Measurements from ENCODE around the gene CNST.
"Not testable (repeated sequence)": the region's sequence is repeated elsewhere in the genome, so short reads cannot be mapped to it uniquely, and the experiment has no call there.

Gene CNST

DNA sequence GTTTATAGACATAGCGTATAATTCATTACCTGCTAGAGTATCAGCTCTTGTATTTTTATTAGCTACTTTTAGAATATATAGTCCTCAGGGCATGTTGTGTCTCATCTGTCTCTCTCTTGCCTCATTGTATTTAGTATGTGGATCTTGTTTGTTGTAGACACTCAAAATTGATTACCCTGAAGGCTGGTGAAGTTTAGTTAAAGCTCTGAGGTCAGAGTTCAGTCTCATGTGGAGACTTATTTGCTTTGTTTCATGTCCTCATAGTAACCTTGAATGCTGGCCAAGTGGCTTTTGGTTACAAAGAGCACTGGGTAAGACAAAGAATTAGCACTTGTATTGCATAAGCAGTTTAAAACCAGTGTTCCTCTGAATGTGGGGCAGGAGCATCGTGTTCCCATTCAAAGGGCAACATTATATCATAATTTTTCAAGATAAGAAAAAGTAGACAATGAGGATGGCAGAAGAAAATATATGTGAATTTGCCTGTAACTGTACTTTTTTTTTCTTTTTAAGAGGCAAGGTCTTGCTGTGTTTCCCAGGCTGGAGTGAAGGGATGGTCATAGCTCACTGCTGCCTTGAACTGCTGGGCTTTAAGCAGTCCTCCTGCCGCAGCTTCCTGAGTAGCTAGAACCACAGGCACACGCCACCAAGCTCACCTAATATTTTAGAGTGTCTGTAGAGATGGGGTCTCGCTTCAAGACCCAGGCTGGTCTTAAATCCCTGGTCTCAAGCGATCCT is 17.4 kb downstream of the CNST start:
- no peak for DNase-seq

GRCh38 chr1:246587032-246587431 is 20.8 kb downstream of the CNST start:
- no peak for DNase-seq

GRCh38 chr1:246587606-246588005 is 21.4 kb downstream of the CNST start:
- DNase-seq: no peak

- no peak for DNase-seq
Observed at GRCh38 chr1:246588159-246588721, 22.0 kb downstream of the CNST start.

DNA sequence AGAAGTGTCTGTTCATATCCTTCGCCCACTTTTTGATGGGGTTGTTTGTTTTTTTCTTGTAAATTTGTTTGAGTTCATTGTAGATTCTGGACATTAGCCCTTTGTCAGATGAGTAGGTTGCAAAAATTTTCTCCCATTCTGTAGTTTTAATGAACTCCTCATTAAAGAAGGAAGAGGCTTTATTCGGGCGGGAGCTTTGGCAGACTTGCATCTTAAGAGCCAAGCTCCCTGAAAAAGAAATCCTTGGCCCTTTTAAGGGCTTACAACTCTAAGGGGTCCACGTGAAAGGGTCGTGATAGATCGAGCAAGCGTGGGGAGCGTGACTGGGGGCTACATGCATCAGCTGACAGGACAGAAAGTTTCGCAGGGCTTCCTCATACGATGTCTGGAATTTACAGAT is 23.7 kb downstream of the CNST start:
- DNase-seq: not testable (repeated sequence)

DNA sequence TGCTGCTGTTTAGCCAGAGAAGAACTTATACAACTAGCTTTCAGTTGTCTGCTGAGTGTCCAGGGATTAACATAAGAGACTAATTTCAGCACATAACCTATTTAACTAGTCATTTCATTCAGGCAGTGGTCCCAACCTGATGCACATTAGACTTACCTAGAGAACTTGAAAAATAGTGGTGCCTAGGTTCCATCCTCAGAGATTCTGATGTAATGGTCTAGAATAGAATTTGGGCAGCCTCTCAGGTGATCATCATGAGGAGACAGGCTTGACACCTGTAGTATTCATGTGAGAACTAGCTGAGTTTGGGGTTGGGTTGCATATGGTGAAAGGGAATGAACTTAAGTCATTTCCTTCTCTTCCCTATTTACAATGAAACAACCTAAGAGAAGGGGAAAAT is 24.8 kb downstream of the CNST start:
- DNase-seq: no peak

DNA sequence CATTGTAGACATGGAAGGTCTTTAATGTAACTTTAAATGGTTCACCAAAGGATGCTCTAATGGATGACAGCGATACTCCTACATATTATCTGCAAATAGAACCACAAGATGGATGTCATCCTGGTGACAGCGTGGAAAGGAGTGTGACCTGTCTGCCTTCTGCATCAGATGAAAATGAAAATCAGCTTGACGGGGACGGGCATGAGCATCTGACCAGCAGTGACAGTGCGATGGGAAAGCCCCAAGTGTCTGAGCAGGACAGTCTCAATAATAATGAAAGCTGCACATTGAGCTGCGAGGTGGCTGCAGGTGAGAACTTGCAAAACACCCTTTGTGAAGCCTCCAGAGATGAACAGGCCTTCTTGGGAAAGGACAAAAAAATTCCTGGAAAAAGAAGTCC is 25.2 kb downstream of the CNST start:
- no peak for DNase-seq

DNA sequence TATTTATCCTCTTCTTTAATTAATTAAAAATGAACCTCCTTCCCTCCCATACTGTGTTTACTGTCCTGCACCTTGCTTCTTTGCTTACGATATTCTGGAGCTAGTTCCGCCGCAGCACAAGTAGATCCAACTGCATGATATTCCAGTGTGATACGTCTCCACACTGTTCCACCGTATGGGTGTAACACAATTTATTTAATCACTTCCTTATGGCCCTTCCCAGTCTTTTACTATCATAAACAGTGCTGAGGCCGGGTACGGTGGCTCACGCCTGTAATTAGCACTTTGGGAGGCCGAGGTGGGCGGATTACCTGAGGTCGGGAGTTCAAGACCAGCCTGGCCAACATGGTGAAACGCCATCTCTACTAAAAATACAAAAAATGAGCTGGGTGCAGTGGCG is 25.7 kb downstream of the CNST start:
- DNase-seq: no peak

DNA sequence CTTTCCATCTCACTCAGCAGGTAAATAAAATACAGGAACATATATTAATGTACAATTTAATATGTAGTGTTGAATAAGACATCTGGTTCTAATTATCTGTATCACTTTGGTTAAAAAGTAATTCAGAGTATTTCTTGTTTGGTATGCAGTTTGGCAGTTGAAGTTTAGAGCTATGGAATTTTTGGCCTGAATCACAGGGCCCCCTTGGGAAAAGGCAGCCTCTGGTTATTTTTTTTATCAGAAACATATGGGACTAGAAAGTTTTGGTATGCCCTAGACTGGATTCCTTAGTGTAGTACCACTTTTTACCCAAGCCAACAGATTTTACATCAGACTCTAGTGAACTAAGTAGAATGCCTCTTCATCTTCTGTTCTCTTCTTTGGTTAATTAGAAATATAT is 26.4 kb downstream of the CNST start:
- no peak for DNase-seq

GRCh38 chr1:246595146-246595545 is 28.9 kb downstream of the CNST start:
- DNase-seq: no peak

DNA sequence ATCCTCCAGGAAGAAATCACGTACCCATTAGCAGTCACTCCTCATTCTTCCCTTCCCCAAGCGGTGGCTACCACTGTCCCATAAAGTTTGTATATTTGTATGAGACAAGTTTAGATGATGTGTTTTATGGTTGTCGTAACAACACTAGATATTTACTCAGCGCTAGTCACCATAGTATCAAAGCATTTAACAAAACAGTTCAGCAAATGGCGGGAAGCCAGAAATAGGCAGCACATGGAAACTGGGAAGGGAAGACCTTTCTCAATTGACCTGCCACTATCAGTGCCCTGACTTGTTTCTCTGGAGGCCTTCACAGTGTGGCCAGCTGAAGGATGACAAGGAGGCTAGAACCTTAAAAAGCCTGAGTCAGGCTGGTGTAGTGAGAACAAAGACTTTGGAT is 31.1 kb downstream of the CNST start:
- DNase-seq: peak; percentile 42

GRCh38 chr1:246597971-246598370 is 31.7 kb downstream of the CNST start:
- no peak for DNase-seq

- no peak for DNase-seq
Observed at GRCh38 chr1:246599315-246599714, 33.1 kb downstream of the CNST start.

DNA sequence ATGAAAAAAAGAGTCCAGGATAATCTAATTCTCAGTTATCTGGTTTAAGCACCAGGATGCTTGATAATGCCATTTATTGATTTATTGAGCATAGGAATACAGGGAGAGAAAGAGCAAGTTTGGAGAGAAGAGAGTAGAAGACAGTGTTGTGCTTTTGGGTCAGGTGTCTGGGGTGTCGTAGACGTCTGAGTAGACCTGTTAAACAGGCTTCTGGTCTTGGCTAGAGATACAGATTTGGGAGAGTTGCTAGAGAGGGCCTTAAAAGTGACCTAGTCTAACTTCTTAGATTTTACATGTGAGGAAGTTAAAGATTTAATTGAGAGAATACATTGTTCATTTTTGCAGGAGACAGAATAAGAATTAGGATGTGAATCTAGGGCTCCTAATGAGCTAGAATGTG is 34.3 kb downstream of the CNST start:
- no peak for DNase-seq

GRCh38 chr1:246602194-246602593 is 35.9 kb downstream of the CNST start:
- no peak for DNase-seq

- not testable (repeated sequence) for DNase-seq
Observed at GRCh38 chr1:246605231-246605630, 39.0 kb downstream of the CNST start.

DNA sequence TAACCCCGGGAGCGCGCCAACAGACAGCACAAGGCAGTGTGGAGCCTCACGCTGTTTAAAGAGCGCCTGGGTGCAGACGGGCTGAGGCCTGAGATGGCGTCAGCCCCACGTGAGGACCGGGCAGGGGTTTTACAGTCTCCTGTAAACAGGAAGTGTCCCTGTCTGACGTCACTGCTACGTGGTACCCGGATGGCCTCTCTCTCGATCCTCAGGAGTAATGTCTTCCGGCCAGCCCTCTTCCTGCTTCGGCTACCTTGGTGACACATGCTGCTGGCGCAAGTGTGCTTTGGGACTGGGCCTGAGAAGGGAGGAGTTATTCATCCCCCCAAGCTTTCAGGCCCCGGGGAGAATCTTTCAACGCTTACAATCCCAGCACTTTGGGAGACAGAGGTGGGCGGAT is 41.2 kb downstream of the CNST start:
- DNase-seq: no peak

GRCh38 chr1:246608616-246609376 is 42.5 kb downstream of the CNST start:
- peak; percentile 52 for DNase-seq

GRCh38 chr1:246609632-246610031 is 43.4 kb downstream of the CNST start:
- no peak for DNase-seq

DNA sequence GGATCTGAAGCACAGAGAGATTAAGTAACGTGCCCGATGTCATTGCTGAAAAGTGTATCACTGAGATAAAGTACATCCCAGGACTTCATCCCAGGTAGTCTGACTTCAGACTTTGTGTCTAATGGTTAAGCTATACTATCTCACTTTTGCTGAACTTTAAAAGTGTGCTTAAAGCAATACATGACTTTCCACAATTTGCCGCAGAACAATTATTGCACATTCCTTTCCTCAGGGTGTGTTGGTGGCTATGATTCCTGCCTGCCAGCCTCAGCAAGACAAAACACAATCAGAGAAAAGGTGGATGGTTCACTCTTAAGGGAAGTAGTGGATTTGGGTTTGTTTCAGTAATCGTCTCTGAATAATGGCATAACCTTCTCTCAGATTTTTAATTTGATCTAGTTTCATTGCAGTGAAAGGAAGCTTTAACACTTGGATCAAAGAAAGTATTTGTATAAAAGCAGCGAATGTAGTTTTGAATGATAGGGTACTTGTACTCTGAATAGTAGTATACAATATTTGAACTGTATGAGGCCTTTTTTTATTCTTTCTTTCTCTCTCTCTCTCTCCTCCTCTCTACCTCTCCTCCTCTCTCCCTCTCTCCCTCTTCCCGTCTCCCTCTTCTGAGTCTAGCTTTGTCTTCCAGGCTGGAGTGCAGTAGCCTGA is 47.0 kb downstream of the CNST start:
- DNase-seq: no peak

GRCh38 chr1:246617156-246617555 is 50.9 kb downstream of the CNST start:
- no peak for DNase-seq

GRCh38 chr1:246617768-246618167 is 51.5 kb downstream of the CNST start:
- DNase-seq: no peak

- no peak for DNase-seq
Observed at GRCh38 chr1:246618240-246618808, 52.1 kb downstream of the CNST start.
